H1 (cell line): ENCODE measurements around the gene GPR15LG.

Source experiments
- ASH2L ChIP-seq: fragments of 200-600, 300-600 bp; sonication (generic); IDR thresholded peaks from one replicate; pipeline ENCODE4 v1.7.1; 2017; ENCODE audit warnings: low read length
- HDAC2 ChIP-seq, 2 experiments: fragments of 300-600 bp in 1 of 2; sonication (generic) in 1 of 2; IDR thresholded peaks; 2 replicates each; pipeline ENCODE4 v1.6.1; 2011 to 2012; ENCODE audit warnings: low read depth in 2 of 2, low read length in 2 of 2, mild to moderate bottlenecking in 2 of 2, moderate library complexity in 2 of 2, borderline replicate concordance in 1 of 2, inconsistent platforms in 1 of 2
- NANOG ChIP-seq: IDR thresholded peaks from 2 replicates; pipeline ENCODE4 v1.6.1; 2011; ENCODE audit warnings: low read length, low read depth, mild to moderate bottlenecking, inconsistent platforms; ENCODE audit not compliant: insufficient read depth, poor library complexity, severe bottlenecking
- RFX5 ChIP-seq: IDR thresholded peaks from 2 replicates; pipeline ENCODE4 v1.6.1; 2011; ENCODE audit warnings: low read depth, low read length, improper control_type of control experiment, borderline replicate concordance
- SUZ12 ChIP-seq: fragments of 200-600 bp; sonication (generic); IDR thresholded peaks from 2 replicates; pipeline ENCODE4 v1.6.1; 2012; ENCODE audit warnings: mild to moderate bottlenecking, inconsistent platforms, low read length, moderate library complexity, mixed read lengths
- TAF1 ChIP-seq: IDR thresholded peaks from 2 replicates; pipeline ENCODE4 v1.6.1; 2011; ENCODE audit warnings: mild to moderate bottlenecking, low read depth, low read length
- TF ChIP-seq, protein P1 (sequence below), 3 experiments: IDR thresholded peaks; 1 replicate in 2 of 3; 2 replicates in 1 of 3; pipeline versions ENCODE4 v1.5.1 to v1.6.1; 2011; ENCODE audit warnings: low read length in 3 of 3, mild to moderate bottlenecking in 3 of 3, inconsistent platforms in 2 of 3, low read depth in 1 of 3, moderate library complexity in 1 of 3; ENCODE audit not compliant: insufficient read depth in 1 of 3; ENCODE audit errors: control extremely low read depth in 1 of 3
- TF ChIP-seq, protein P2 (sequence below): IDR thresholded peaks from 2 replicates; pipeline ENCODE4 v1.6.1; 2012; ENCODE audit warnings: inconsistent platforms

DNA sequence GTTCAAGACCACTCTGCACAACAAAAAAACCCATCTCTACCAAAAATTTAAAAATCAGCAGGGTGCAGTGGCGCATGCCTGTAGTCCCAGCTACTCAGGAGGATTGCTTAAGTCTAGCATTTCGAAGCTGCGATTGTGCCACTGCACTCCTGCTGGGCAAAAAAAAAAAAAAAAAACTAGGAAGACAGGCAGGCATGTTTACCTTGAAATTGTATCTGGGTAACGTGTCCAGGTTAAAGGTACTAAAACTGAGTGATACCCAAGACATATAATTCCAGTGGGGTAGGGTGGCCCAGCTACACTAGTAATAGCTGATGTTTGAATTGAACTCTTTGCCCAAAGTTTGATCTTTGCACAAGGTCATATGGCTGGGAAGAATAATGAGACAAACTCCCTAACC, 18.1 kb upstream of the GPR15LG start:
- TF ChIP-seq, protein P1, sequence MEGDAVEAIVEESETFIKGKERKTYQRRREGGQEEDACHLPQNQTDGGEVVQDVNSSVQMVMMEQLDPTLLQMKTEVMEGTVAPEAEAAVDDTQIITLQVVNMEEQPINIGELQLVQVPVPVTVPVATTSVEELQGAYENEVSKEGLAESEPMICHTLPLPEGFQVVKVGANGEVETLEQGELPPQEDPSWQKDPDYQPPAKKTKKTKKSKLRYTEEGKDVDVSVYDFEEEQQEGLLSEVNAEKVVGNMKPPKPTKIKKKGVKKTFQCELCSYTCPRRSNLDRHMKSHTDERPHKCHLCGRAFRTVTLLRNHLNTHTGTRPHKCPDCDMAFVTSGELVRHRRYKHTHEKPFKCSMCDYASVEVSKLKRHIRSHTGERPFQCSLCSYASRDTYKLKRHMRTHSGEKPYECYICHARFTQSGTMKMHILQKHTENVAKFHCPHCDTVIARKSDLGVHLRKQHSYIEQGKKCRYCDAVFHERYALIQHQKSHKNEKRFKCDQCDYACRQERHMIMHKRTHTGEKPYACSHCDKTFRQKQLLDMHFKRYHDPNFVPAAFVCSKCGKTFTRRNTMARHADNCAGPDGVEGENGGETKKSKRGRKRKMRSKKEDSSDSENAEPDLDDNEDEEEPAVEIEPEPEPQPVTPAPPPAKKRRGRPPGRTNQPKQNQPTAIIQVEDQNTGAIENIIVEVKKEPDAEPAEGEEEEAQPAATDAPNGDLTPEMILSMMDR (IDR thresholded peaks at IDR 0.05; ENCODE audit: control extremely low read depth in 1 of 3, insufficient read depth in 1 of 3, low read depth in 1 of 3, low read length in 3 of 3): no peak
- TF ChIP-seq TAF1 (no peak), SUZ12 (no peak), RFX5 (no peak), NANOG (no peak), ASH2L (no peak), HDAC2 (IDR thresholded peaks at IDR 0.05; ENCODE audit: borderline replicate concordance in 1 of 2, low read depth in 2 of 2, low read length in 2 of 2) (no peak)
- TF ChIP-seq, protein P2, sequence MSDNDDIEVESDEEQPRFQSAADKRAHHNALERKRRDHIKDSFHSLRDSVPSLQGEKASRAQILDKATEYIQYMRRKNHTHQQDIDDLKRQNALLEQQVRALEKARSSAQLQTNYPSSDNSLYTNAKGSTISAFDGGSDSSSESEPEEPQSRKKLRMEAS: no peak
